D721Med (cell line): ENCODE results near the gene SCGB1D2.
"Not testable (repeated sequence)": the region's sequence is repeated elsewhere in the genome, so short reads cannot be mapped to it uniquely, and the experiment has no call there.

Experiments used
- DNase-seq: peaks from one replicate; pipeline ENCODE4 v3.0.0; 2011; ENCODE audit warnings: low spot score; ENCODE audit not compliant: insufficient read length
- FAIRE-seq: peaks from 2 replicates; lab custom pipeline; 2011; peaks lifted over from hg19 to GRCh38; lab: Jason Lieb, UNC
- CTCF ChIP-seq: IDR thresholded peaks from 2 replicates; pipeline ENCODE4 v1.5.1; 2012; ENCODE audit warnings: mild to moderate bottlenecking, control low read depth; ENCODE audit not compliant: insufficient read depth; ENCODE audit errors: missing control alignments

Gene SCGB1D2, protein sequence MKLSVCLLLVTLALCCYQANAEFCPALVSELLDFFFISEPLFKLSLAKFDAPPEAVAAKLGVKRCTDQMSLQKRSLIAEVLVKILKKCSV

DNA sequence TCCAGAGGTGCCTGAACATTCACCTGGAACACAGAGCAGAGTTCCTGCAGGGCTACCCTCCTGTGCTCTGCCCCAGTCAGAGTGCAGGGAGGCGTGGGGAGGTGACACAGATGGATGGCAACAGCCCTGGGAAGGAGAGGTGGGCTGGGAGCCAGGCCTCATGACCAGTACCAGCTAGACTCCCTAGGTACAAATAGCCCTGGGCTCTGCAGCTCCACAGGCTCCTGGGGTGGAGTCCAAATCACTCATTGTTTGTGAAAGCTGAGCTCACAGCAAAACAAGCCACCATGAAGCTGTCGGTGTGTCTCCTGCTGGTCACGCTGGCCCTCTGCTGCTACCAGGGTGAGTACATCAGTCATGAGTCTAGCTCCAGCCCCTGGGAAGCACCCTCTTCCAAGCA lies at the start of gene SCGB1D2:
SCGB1D2 (plus strand) TSS at position 219 of the 400 bp plus-strand sequence; CDS start at position 288, 69 bp downstream.
- TF ChIP-seq CTCF = no peak
- no peak for FAIRE-seq
- DNase-seq = no peak

DNA sequence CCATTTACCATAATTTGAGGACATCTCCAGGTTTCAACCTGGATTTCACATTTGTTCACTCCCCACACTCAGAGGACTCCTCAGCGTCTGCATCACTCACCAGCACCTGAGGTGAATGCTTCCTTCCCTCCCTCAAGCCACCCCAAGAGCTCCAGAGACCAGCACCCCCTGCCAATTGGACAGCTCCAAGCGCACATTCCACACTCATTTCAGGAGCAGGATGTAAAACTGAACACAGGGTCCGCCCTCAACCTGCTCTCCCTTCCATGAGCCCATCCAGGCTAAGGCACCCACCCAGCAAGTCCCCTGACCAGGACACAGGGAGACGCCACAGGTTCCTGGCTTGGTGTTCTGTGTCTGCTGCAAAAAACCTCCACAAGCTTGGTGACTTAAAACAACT lies 48.1 kb upstream of the SCGB1D2 start:
- FAIRE-seq (no peak), DNase-seq (no peak)
- TF ChIP-seq CTCF = no peak

GRCh38 chr11:62195010-62195409 lies 47.0 kb upstream of the SCGB1D2 start:
- not testable (repeated sequence) for FAIRE-seq, DNase-seq

DNA sequence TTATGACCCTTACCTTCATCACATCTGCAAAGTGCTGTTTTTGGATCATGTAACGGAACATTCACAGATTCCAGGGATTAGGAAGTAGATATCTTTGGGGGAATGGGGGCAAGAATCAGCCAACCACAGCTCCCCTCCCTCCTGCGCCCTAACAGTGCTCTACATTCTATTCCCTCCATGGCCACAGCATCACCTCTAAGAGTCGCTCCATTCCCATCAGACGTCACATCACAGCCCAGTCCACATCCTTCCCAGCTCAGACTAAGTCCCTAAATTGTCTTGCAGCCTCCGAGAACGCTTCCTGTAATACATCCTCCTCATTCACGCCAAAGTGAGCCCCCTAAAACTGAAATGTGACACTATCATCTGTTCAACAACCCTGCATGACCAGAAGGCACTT lies 46.1 kb upstream of the SCGB1D2 start:
- no peak for DNase-seq
- no peak for FAIRE-seq
- TF ChIP-seq CTCF = no peak

DNA sequence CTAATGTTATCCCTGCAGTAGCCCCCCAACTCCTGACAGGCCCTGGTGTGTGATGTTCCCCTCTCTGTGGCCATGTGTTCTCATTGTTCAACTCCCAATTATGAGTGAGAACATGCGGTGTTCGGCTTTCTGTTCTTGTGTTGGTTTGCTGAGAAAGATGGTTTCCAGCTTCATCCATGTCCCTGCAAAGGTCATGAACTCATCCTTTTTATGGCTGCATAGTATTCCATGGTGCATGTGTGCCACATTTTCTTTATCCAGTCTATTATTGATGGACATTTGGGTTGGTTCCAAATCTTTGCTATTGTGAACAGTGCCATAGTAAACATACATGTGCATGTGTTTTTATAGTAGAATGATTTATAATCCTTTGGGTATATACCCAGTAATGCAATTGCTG lies 44.6 kb upstream of the SCGB1D2 start:
- FAIRE-seq, DNase-seq: not testable (repeated sequence)

DNA sequence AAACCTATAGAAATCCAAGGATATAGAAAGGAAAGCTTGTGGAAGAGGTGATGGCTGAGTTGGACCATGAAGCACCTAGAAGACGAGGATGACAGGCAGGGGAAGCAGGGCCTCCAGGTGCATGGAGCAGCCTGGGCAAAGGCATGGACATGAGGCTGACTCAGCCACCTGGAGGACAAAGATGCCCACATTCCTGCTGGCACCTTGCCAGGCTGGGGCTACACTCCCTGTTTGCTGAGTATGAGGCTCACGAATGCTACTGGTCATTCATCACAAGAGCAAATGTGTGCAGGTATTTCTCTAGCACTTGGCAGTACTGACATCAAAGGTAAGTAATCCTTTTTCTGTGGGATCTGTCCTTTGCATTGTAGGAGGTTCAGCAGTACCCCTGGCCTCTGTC lies 40.7 kb upstream of the SCGB1D2 start:
- no peak for DNase-seq
- TF ChIP-seq CTCF = no peak
- FAIRE-seq = no peak

DNA sequence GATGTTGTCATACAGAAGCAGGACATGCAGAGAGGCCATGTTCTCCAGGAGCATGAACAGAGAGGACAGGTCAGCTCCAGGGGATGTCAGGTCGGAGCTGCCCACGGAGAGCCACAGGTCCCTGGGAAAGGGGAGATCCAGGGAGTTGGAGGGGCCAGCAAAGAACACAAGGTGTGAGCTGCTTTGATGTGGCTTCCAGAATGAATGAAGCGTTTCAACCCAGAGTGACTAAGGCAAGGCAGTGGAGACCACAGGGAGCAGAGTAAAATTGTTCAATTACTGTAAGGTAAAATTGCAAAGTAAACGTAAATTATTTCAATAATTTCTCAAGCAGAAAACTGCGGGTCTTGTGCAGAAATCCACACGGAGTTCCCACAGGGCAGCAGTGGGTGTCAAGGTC lies 39.1 kb upstream of the SCGB1D2 start:
- FAIRE-seq = no peak
- no peak for DNase-seq
- TF ChIP-seq CTCF = no peak

DNA sequence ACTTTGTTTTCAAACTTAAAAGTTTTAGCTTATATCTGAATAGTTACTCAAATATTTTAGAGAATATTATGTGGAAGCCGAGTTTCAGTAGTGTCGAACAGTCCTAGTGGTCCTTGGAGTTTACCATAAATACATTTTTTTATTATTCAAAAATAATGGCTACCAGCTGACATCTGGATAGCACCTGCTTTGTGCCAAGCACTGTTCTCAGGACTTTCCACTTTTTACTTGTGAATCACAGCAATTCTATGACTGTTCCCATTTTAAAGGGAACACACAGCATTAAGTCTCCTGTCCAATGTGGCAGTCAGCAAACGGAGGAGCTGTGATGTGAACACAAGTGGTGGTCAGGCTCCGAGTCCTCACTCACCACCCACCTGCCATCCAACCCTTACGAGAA lies 37.6 kb upstream of the SCGB1D2 start:
- no peak for FAIRE-seq

More for the DNA sequence above, 37.6 kb upstream of the SCGB1D2 start:
- no peak for TF ChIP-seq CTCF
- DNase-seq = no peak
